Upper lobe of left lung (tissue), 6 donors: ENCODE data around the gene DCN. TPM values are rescaled to one million over a fixed set of nuclear protein-coding genes. Genes with fewer than 3 reads are reported as not detected.

ENCODE experiments used
- ATAC-seq, 2 donors: fragments of 200-7000 bp; cut with Tn5 transposase; one replicate each; pipeline ENCODE4 v1.9.1; 2022; ENCODE audit warnings: mild to moderate bottlenecking in 2 of 2, moderate library complexity in 2 of 2; ENCODE audit not compliant: low FRiP score in 2 of 2
- DNase-seq, 2 donors: peaks; one replicate each; pipeline ENCODE4 v3.0.0-alpha.2; 2019 to 2020
- H3K27ac ChIP-seq, 4 donors: fragments of 200-600 bp; sonication (generic); one replicate each; pipeline ENCODE4 v1.5.1; 2016 to 2019
- H3K27me3 ChIP-seq, 4 donors: fragments of 200-600 bp; sonication (generic); one replicate each; pipeline ENCODE4 v1.5.1; 2017 to 2019
- H3K36me3 ChIP-seq, 4 donors: fragments of 200-600 bp; sonication (generic); one replicate each; pipeline ENCODE4 v1.5.1; 2016 to 2019
- H3K4me1 ChIP-seq, 4 donors: fragments of 200-600 bp; sonication (generic); one replicate each; pipeline ENCODE4 v1.5.1; 2018 to 2019
- H3K4me3 ChIP-seq, 4 donors: fragments of 200-600 bp; sonication (generic); one replicate each; pipeline ENCODE4 v1.5.1; 2017 to 2019; ENCODE audit warnings: mild to moderate bottlenecking in 2 of 4, moderate library complexity in 1 of 4
- H3K9me3 ChIP-seq, 4 donors: fragments of 200-600 bp; sonication (generic); one replicate each; pipeline ENCODE4 v1.5.1; 2018 to 2019
- CTCF ChIP-seq, 6 experiments: fragments of 450-650 bp in 4 of 6; fragments of 200-600 bp in 2 of 6; sonication (generic) in 2 of 6; IDR thresholded peaks; one replicate each; pipeline ENCODE4 v1.5.1; 2016 to 2019; ENCODE audit warnings: antibody characterized with exemption in 6 of 6
- EP300 ChIP-seq, 4 donors: sonication (generic); formaldehyde crosslinking; IDR thresholded peaks; one replicate each; pipeline ENCODE4 v1.5.1; 2017; ENCODE audit warnings: antibody characterized with exemption in 4 of 4, control low read depth in 2 of 4
- POLR2A ChIP-seq, 4 donors: fragments of 450-650 bp; IDR thresholded peaks; one replicate each; pipeline ENCODE4 v1.5.1; 2016 to 2017; ENCODE audit warnings: antibody characterized with exemption in 4 of 4, mild to moderate bottlenecking in 2 of 4
- POLR2AphosphoS5 ChIP-seq, 2 donors: sonication (generic); formaldehyde crosslinking; IDR thresholded peaks; one replicate each; pipeline ENCODE4 v1.5.1; 2017; ENCODE audit warnings: antibody characterized with exemption in 2 of 2
- WGBS, 2 donors: methylation state at CpG; one replicate each; pipeline ENCODE4 v1.1.5; 2017 to 2018; 5-methylcytosine and 5-hydroxymethylcytosine counted together
- total RNA-seq, 6 donors: library from RNA; depleted of rRNA in 4 of 6; stranded (reverse); fragments of >200 nt in 4 of 6; gene quantifications; one replicate each; pipeline versions ENCODE4 v1.1.0 to v1.2.1, GENCODE V29; 2016 to 2021
- donor health status: DM: no; HTN: no; CAD: no; lungs with moderate emphysema.
- donor health status: DM: no; HTN: yes; CAD: no; lungs with severe emphysema.

The DCN gene
- total RNA-seq, 6 donors from 2014 or later = 163 to 1,140 (median 478) TPM

GRCh38 chr12:91119089-91119488, 63.5 kb downstream of the DCN start:
- 85 to 90% methylated on average over 1 of the region's 1 CpG for WGBS, 2 donors
- no peak overlapping the region for H3K27ac ChIP-seq
- no peaks in the 10 kb centered on the region for H3K27me3 ChIP-seq
- DNase-seq (no peak), ATAC-seq (no peak)
- H3K36me3 ChIP-seq = no peaks in the 10 kb centered on the region
- TF ChIP-seq CTCF (IDR thresholded peaks at IDR 0.05) = no peak
- TF ChIP-seq POLR2AphosphoS5 (IDR thresholded peaks at IDR 0.05) = no peak
- TF ChIP-seq POLR2A (IDR thresholded peaks at IDR 0.05) = no peak
- no peak for TF ChIP-seq EP300 (IDR thresholded peaks at IDR 0.05)
- H3K4me1 ChIP-seq = no peaks in the 10 kb centered on the region
- H3K4me3 ChIP-seq = no peak overlapping the region
- H3K9me3 ChIP-seq = no peaks in the 10 kb centered on the region

GRCh38 chr12:91113621-91114020, 69.0 kb downstream of the DCN start:
- ATAC-seq (no peak), DNase-seq (no peak)
- H3K36me3 ChIP-seq = no peaks in the 10 kb centered on the region
- no peak for TF ChIP-seq EP300 (IDR thresholded peaks at IDR 0.05)
- TF ChIP-seq POLR2A (IDR thresholded peaks at IDR 0.05) = no peak
- no peak for TF ChIP-seq POLR2AphosphoS5 (IDR thresholded peaks at IDR 0.05)
- TF ChIP-seq CTCF (IDR thresholded peaks at IDR 0.05) = no peak
- H3K4me3 ChIP-seq = no peak overlapping the region
- H3K27ac ChIP-seq = no peak overlapping the region
- WGBS, 2 donors = 89 to 94% methylated on average over 6 of the region's 6 CpGs
- H3K4me1 ChIP-seq = no peaks in the 10 kb centered on the region
- H3K27me3 ChIP-seq = no peaks in the 10 kb centered on the region
- H3K9me3 ChIP-seq = no peaks in the 10 kb centered on the region

- Histone ChIP-seq H3K27ac (peak within 1 kb of the TSS; percentile 27 to 63 (median 55)), H3K9me3 (no peaks in the 10 kb centered on the region), H3K4me3 (peak within 1 kb of the TSS in 3 of 4 donors; percentile 15 to 27 (median 21)), H3K36me3 (no peaks in the 10 kb centered on the region), H3K27me3 (no peaks in the 10 kb centered on the region), H3K4me1 (no peaks in the 10 kb centered on the region)
- DNase-seq (peak in 1 of 2 donors; percentile 51), ATAC-seq (peak; percentile 63 to 76)
- WGBS, 2 donors = 26 to 37% methylated on average over 7 of the region's 7 CpGs
- TF ChIP-seq POLR2A (IDR thresholded peaks at IDR 0.05) = no peak
- TF ChIP-seq CTCF (IDR thresholded peaks at IDR 0.05) = no peak
- peak in 1 of 2 donors; percentile 55 for TF ChIP-seq POLR2AphosphoS5 (IDR thresholded peaks at IDR 0.05)
- TF ChIP-seq EP300 (IDR thresholded peaks at IDR 0.05) = no peak
Observed at GRCh38 chr12:91111366-91112325, 71.0 kb downstream of the DCN start, which contains the start of gene LUM. Gene LUM, minus strand, starts transcription at chr12:91111494. Its CDS starts 2,515 bp downstream, at chr12:91108979.

- DNase-seq (no peak), ATAC-seq (no peak)
- peak overlapping the region in 2 of 4 donors; percentile 21 to 24 for H3K4me3 ChIP-seq
- H3K27ac ChIP-seq = peak overlapping the region in 3 of 4 donors; percentile 53 to 63 (median 57)
- H3K27me3 ChIP-seq = no peaks in the 10 kb centered on the region
- H3K9me3 ChIP-seq = no peaks in the 10 kb centered on the region
- WGBS, 2 donors = 61 to 68% methylated on average over 5 of the region's 5 CpGs
- TF ChIP-seq POLR2A (IDR thresholded peaks at IDR 0.05) (no peak), EP300 (IDR thresholded peaks at IDR 0.05) (no peak), POLR2AphosphoS5 (IDR thresholded peaks at IDR 0.05) (no peak), CTCF (IDR thresholded peaks at IDR 0.05) (no peak)
- H3K4me1 ChIP-seq = no peaks in the 10 kb centered on the region
- no peaks in the 10 kb centered on the region for H3K36me3 ChIP-seq
Observed at GRCh38 chr12:91110311-91110924, 72.2 kb downstream of the DCN start.
